H9 (cell line): ENCODE results near the gene CLEC20A. TPM values are rescaled to one million over a fixed set of nuclear protein-coding genes. Genes with fewer than 3 reads are reported as not detected.

ENCODE experiments used
- DNase-seq: peaks from one replicate; pipeline ENCODE4 v3.0.0-alpha.2; 2017
- H2AFZ ChIP-seq: one replicate; pipeline ENCODE4 v1.6.1; 2013; ENCODE audit warnings: mild to moderate bottlenecking, low read length, control low read depth, moderate library complexity
- H2AK5ac ChIP-seq: 2 replicates; pipeline ENCODE4 v1.6.1; 2013; ENCODE audit warnings: low read length, control low read depth, mixed read lengths; ENCODE audit not compliant: insufficient read length
- H2BK120ac ChIP-seq: one replicate; pipeline ENCODE4 v1.6.1; 2013; ENCODE audit warnings: low read depth, mild to moderate bottlenecking, low read length, control low read depth, inconsistent platforms; ENCODE audit not compliant: poor library complexity, severe bottlenecking
- H2BK12ac ChIP-seq: 2 replicates; pipeline ENCODE4 v1.6.1; 2013; ENCODE audit warnings: low read length, control low read depth, mixed read lengths, low read depth; ENCODE audit not compliant: insufficient read length
- H2BK15ac ChIP-seq: 2 replicates; pipeline ENCODE4 v1.6.1; 2013; ENCODE audit warnings: low read depth, low read length, control low read depth
- H2BK20ac ChIP-seq: one replicate; pipeline ENCODE4 v1.6.1; 2013; ENCODE audit warnings: low read depth, mild to moderate bottlenecking, low read length, control low read depth, inconsistent platforms; ENCODE audit not compliant: poor library complexity, severe bottlenecking
- H2BK5ac ChIP-seq: 2 replicates; pipeline ENCODE4 v1.6.1; 2013; ENCODE audit warnings: low read length, control low read depth, mixed read lengths; ENCODE audit not compliant: insufficient read length
- H3K14ac ChIP-seq: 2 replicates; pipeline ENCODE4 v1.6.1; 2013; ENCODE audit warnings: low read length, control low read depth; ENCODE audit not compliant: insufficient read depth
- H3K18ac ChIP-seq: 2 replicates; pipeline ENCODE4 v1.6.1; 2013; ENCODE audit warnings: low read depth, mild to moderate bottlenecking, mixed read lengths, low read length, control low read depth; ENCODE audit not compliant: insufficient read length
- H3K23ac ChIP-seq: 2 replicates; pipeline ENCODE4 v1.6.1; 2013; ENCODE audit warnings: low read length, control low read depth, mixed read lengths, low read depth; ENCODE audit not compliant: insufficient read length
- H3K23me2 ChIP-seq: 2 replicates; pipeline ENCODE4 v1.6.1; 2013; ENCODE audit warnings: low read depth, mild to moderate bottlenecking, mixed read lengths, low read length, control low read depth; ENCODE audit not compliant: insufficient read length, poor library complexity, severe bottlenecking
- H3K27ac ChIP-seq: 2 replicates; pipeline ENCODE4 v1.5.1; 2013; ENCODE audit warnings: low read length, control low read depth, mixed read lengths, low read depth; ENCODE audit not compliant: insufficient read length
- H3K27me3 ChIP-seq: 2 replicates; pipeline ENCODE4 v1.6.1; 2013; ENCODE audit warnings: low read length, control low read depth, inconsistent platforms; ENCODE audit not compliant: insufficient read depth
- H3K4ac ChIP-seq: 2 replicates; pipeline ENCODE4 v1.6.1; 2013; ENCODE audit warnings: low read depth, mild to moderate bottlenecking, control low read depth, inconsistent platforms, low read length, moderate library complexity
- H3K4me1 ChIP-seq: 2 replicates; pipeline ENCODE4 v1.6.1; 2013; ENCODE audit warnings: low read length, control low read depth, inconsistent platforms; ENCODE audit not compliant: insufficient read depth
- H3K4me2 ChIP-seq: 2 replicates; pipeline ENCODE4 v1.6.1; 2013; ENCODE audit warnings: low read length, control low read depth, mixed read lengths; ENCODE audit not compliant: insufficient read length, insufficient read depth
- H3K56ac ChIP-seq: 2 replicates; pipeline ENCODE4 v1.6.1; 2013; ENCODE audit warnings: low read depth, mild to moderate bottlenecking, mixed read lengths, low read length, control low read depth; ENCODE audit not compliant: insufficient read length
- H3K79me1 ChIP-seq: 2 replicates; pipeline ENCODE4 v1.6.1; 2013; ENCODE audit warnings: low read depth, mild to moderate bottlenecking, moderate library complexity, low read length, control low read depth, inconsistent platforms; ENCODE audit not compliant: insufficient read depth, poor library complexity, severe bottlenecking
- H3K79me2 ChIP-seq: 2 replicates; pipeline ENCODE4 v1.6.1; 2013; ENCODE audit warnings: low read length, control low read depth, inconsistent platforms; ENCODE audit not compliant: insufficient read depth
- H3K9ac ChIP-seq: 2 replicates; pipeline ENCODE4 v1.6.1; 2013; ENCODE audit warnings: low read length, control low read depth, mixed read lengths; ENCODE audit not compliant: insufficient read length; ENCODE audit errors: extremely low read depth
- H3K9me3 ChIP-seq: one replicate; pipeline ENCODE4 v1.6.1; 2013; ENCODE audit warnings: low read depth, low read length, inconsistent platforms; ENCODE audit not compliant: control insufficient read depth
- H3T11ph ChIP-seq: one replicate; pipeline ENCODE4 v1.6.1; 2013; ENCODE audit warnings: mild to moderate bottlenecking, low read length, control low read depth, inconsistent platforms
- H4K20me1 ChIP-seq: one replicate; pipeline ENCODE4 v1.6.1; 2013; ENCODE audit not compliant: control insufficient read depth, insufficient read length, insufficient read depth
- H4K5ac ChIP-seq: 2 replicates; pipeline ENCODE4 v1.6.1; 2013; ENCODE audit warnings: low read depth, mild to moderate bottlenecking, mixed read lengths, low read length, control low read depth; ENCODE audit not compliant: insufficient read length
- H4K8ac ChIP-seq: replicated peaks from 2 replicates; pipeline ENCODE4 v1.6.1; 2013; ENCODE audit warnings: low read length, control low read depth, mixed read lengths, low read depth; ENCODE audit not compliant: insufficient read length
- H4K91ac ChIP-seq: 2 replicates; pipeline ENCODE4 v1.6.1; 2013; ENCODE audit warnings: low read depth, mild to moderate bottlenecking, moderate library complexity, mixed read lengths, low read length, control low read depth; ENCODE audit not compliant: insufficient read length
- H3K27ac Mint-ChIP-seq, 3 experiments: 2 replicates in 2 of 3; 3 replicates in 1 of 3; pipeline ENCODE4 v1.8.0; 2020 to 2021; ENCODE audit warnings: mixed read lengths in 3 of 3, mild to moderate bottlenecking in 1 of 3, moderate library complexity in 1 of 3
- H3K27me3 Mint-ChIP-seq: 2 replicates; pipeline ENCODE4 v1.8.0; 2021; ENCODE audit warnings: low read depth, mild to moderate bottlenecking, moderate library complexity, mixed read lengths
- H3K36me3 Mint-ChIP-seq, 3 experiments: 2 replicates in 2 of 3; 3 replicates in 1 of 3; pipeline ENCODE4 v1.8.0; 2020 to 2021; ENCODE audit warnings: low read depth in 3 of 3, mixed read lengths in 3 of 3; ENCODE audit not compliant: insufficient read depth in 1 of 3
- H3K4me1 Mint-ChIP-seq, 2 experiments: 2 replicates each; pipeline ENCODE4 v1.8.0; 2020; ENCODE audit warnings: mixed read lengths in 2 of 2
- H3K4me3 Mint-ChIP-seq, 2 experiments: 2 replicates in 1 of 2; 3 replicates in 1 of 2; pipeline ENCODE4 v1.8.0; 2020 to 2021; ENCODE audit warnings: mild to moderate bottlenecking in 2 of 2, mixed read lengths in 2 of 2, moderate library complexity in 1 of 2
- H3K9me3 Mint-ChIP-seq, 2 experiments: 2 replicates in 1 of 2; 3 replicates in 1 of 2; pipeline ENCODE4 v1.8.0; 2020; ENCODE audit warnings: mild to moderate bottlenecking in 2 of 2, mixed read lengths in 2 of 2, moderate library complexity in 1 of 2
- CTCF ChIP-seq: fragments of 200-600 bp; sonication (generic); conservative IDR thresholded peaks from 3 replicates; pipeline ENCODE4 v1.8.0; 2021; ENCODE audit warnings: antibody characterized with exemption, mild to moderate bottlenecking
- WGBS: extraction: QIAGEN DNeasy Blood & Tissue Kit; methylation state at CpG from one replicate; pipeline ENCODE4 v1.1.7; 2013; ENCODE audit warnings: missing lambda C conversion rate, low lambda C conversion rate, mixed read lengths; ENCODE audit not compliant: insufficient read length; ENCODE audit errors: extremely low coverage; 5-methylcytosine and 5-hydroxymethylcytosine counted together
- total RNA-seq: library from RNA; stranded (reverse); gene quantifications from 2 replicates; pipeline ENCODE4 v1.2.1, GENCODE V29; 2021

The CLEC20A gene
- total RNA-seq, 1 experiment from 2014 or later = not detected

GRCh38 chr1:178438432-178438831 is 58.3 kb downstream of the CLEC20A start:
- H3K4ac ChIP-seq = no peak overlapping the region
- Mint-ChIP-seq H3K27ac (peak overlapping the region in 1 of 3 experiments; percentile 57; a peak in 3 of 7 replicates), H3K4me1 (peaks cover 12 to 15% of the 10 kb centered on the region in 2 experiments), H3K27me3 (no peaks in the 10 kb centered on the region), H3K9me3 (no peaks in the 10 kb centered on the region), H3K36me3 (peaks cover 9 to 18% (median 15%) of the 10 kb centered on the region in 3 experiments; a peak in 6 of 7 replicates), H3K4me3 (no peak overlapping the region)
- no peak overlapping the region for H3K18ac ChIP-seq
- H3K79me1 ChIP-seq = no peaks in the 10 kb centered on the region
- no peak for DNase-seq
- no peak overlapping the region for H3K9ac ChIP-seq
- H2BK20ac ChIP-seq = no peak overlapping the region
- no peak overlapping the region for H3K56ac ChIP-seq
- H2AFZ ChIP-seq = no peak overlapping the region
- no peak overlapping the region for H3T11ph ChIP-seq
- no peak overlapping the region for H3K27ac ChIP-seq
- no peak overlapping the region for H2BK15ac ChIP-seq
- H2BK120ac ChIP-seq = no peak overlapping the region
- no peaks in the 10 kb centered on the region for H3K27me3 ChIP-seq
- no peaks in the 10 kb centered on the region for H3K79me2 ChIP-seq
- no peak overlapping the region for H4K91ac ChIP-seq
- no peak overlapping the region for H2AK5ac ChIP-seq
- H4K5ac ChIP-seq = no peak overlapping the region
- no peak overlapping the region for H3K14ac ChIP-seq
- no peaks in the 10 kb centered on the region for H3K4me1 ChIP-seq
- no peak overlapping the region for H4K8ac ChIP-seq
- TF ChIP-seq CTCF = no peak
- no CpG with 5 or more reads among the region's 2 CpGs for WGBS
- H2BK5ac ChIP-seq = no peak overlapping the region
- no peak overlapping the region for H2BK12ac ChIP-seq
- no peak overlapping the region for H3K4me2 ChIP-seq
- H3K9me3 ChIP-seq = no peaks in the 10 kb centered on the region
- H3K23me2 ChIP-seq = no peaks in the 10 kb centered on the region
- H4K20me1 ChIP-seq = no peaks in the 10 kb centered on the region
- no peak overlapping the region for H3K23ac ChIP-seq
